ENCODE data around the gene IRF2. TPM values are rescaled to one million over a fixed set of nuclear protein-coding genes. Genes with fewer than 3 reads are reported as not detected.
A peak's percentile ranks its signal among the peaks of the same experiment; 100 is the strongest.

IRF2 gene
- total and polyA plus RNA-seq, 2 donors from 2014 or later = 16.8 to 42.8 TPM

- no peak overlapping the region for H3K9ac ChIP-seq (ENCODE audit: low read length in 3 of 3)
- intact Hi-C loops (cut with DNase I) = no loop called here
- no peaks in the 10 kb centered on the region for H3K36me3 ChIP-seq (ENCODE audit: control insufficient read depth in 2 of 3, insufficient read depth in 3 of 3, low read length in 3 of 3)
- H3K4me3 ChIP-seq (ENCODE audit: low read length in 3 of 3) = no peak overlapping the region
- H3K4me1 ChIP-seq (ENCODE audit: control insufficient read depth in 2 of 3, insufficient read depth in 2 of 3, low read depth in 1 of 3, low read length in 3 of 3) = peaks cover 0 to 41% (median 0%) of the 10 kb centered on the region in 3 donors
- FAIRE-seq (no peak), DNase-seq (no peak)
- H3K27me3 ChIP-seq (ENCODE audit: control insufficient read depth, insufficient read depth, low read length) = no peaks in the 10 kb centered on the region
- no peak for TF ChIP-seq CTCF (IDR thresholded peaks at IDR 0.05; ENCODE audit: borderline replicate concordance, extremely low read depth, insufficient read depth)
- H3K9me3 ChIP-seq (ENCODE audit: control insufficient read depth in 2 of 3, insufficient read depth in 1 of 3, low read length in 3 of 3) = no peaks in the 10 kb centered on the region
- H3K27ac ChIP-seq (ENCODE audit: low read depth in 2 of 2, low read length in 2 of 2) = no peak overlapping the region
Observed at GRCh38 chr4:184443318-184443717, 31.0 kb downstream of the IRF2 start.

- peaks cover 0 to 34% (median 0%) of the 10 kb centered on the region in 3 donors for H3K4me1 ChIP-seq (ENCODE audit: control insufficient read depth in 2 of 3, insufficient read depth in 2 of 3, low read depth in 1 of 3, low read length in 3 of 3)
- FAIRE-seq (no peak), DNase-seq (no peak)
- H3K4me3 ChIP-seq (ENCODE audit: low read length in 3 of 3) = no peak overlapping the region
- H3K36me3 ChIP-seq (ENCODE audit: control insufficient read depth in 2 of 3, insufficient read depth in 3 of 3, low read length in 3 of 3) = no peaks in the 10 kb centered on the region
- no peaks in the 10 kb centered on the region for H3K9me3 ChIP-seq (ENCODE audit: control insufficient read depth in 2 of 3, insufficient read depth in 1 of 3, low read length in 3 of 3)
- intact Hi-C loops (cut with DNase I) = no loop called here
- H3K9ac ChIP-seq (ENCODE audit: low read length in 3 of 3) = no peak overlapping the region
- no peak for TF ChIP-seq CTCF (IDR thresholded peaks at IDR 0.05; ENCODE audit: borderline replicate concordance, extremely low read depth, insufficient read depth)
- no peaks in the 10 kb centered on the region for H3K27me3 ChIP-seq (ENCODE audit: control insufficient read depth, insufficient read depth, low read length)
- peak overlapping the region in 1 of 2 donors; percentile 3 for H3K27ac ChIP-seq (ENCODE audit: low read depth in 2 of 2, low read length in 2 of 2)
Observed at GRCh38 chr4:184442314-184442635, 32.1 kb downstream of the IRF2 start.

- H3K4me3 ChIP-seq (ENCODE audit: low read length in 3 of 3) = no peak overlapping the region
- H3K9ac ChIP-seq (ENCODE audit: low read length in 3 of 3) = no peak overlapping the region
- TF ChIP-seq CTCF (IDR thresholded peaks at IDR 0.05; ENCODE audit: borderline replicate concordance, extremely low read depth, insufficient read depth) = no peak
- intact Hi-C loops (cut with DNase I) = no loop called here
- peaks cover 0 to 34% (median 0%) of the 10 kb centered on the region in 3 donors for H3K4me1 ChIP-seq (ENCODE audit: control insufficient read depth in 2 of 3, insufficient read depth in 2 of 3, low read depth in 1 of 3, low read length in 3 of 3)
- no peaks in the 10 kb centered on the region for H3K27me3 ChIP-seq (ENCODE audit: control insufficient read depth, insufficient read depth, low read length)
- peak in 2 of 5 donors; percentile 47 to 57 for DNase-seq
- no peak for FAIRE-seq
- H3K27ac ChIP-seq (ENCODE audit: low read depth in 2 of 2, low read length in 2 of 2) = peak overlapping the region in 1 of 2 donors; percentile 3
- no peaks in the 10 kb centered on the region for H3K36me3 ChIP-seq (ENCODE audit: control insufficient read depth in 2 of 3, insufficient read depth in 3 of 3, low read length in 3 of 3)
- no peaks in the 10 kb centered on the region for H3K9me3 ChIP-seq (ENCODE audit: control insufficient read depth in 2 of 3, insufficient read depth in 1 of 3, low read length in 3 of 3)
Observed at GRCh38 chr4:184441461-184442313, 32.7 kb downstream of the IRF2 start.
